SK-N-SH treated with all-trans-retinoic acid at 6 μM for 48 hours (cell line): ENCODE data around the gene ANGPTL3.

Source experiments
- ATAC-seq: fragments of 200-7000 bp; cut with Tn5 transposase; 3 replicates; pipeline ENCODE4 v1.9.1; 2020; ENCODE audit warnings: mild to moderate bottlenecking, moderate library complexity
- ARNTL ChIP-seq: fragments of 450-650 bp; formaldehyde crosslinking; IDR thresholded peaks from 2 replicates; pipeline ENCODE4 v1.5.0; 2020; ENCODE audit warnings: low read depth, mild to moderate bottlenecking, moderate library complexity, borderline replicate concordance
- CSDC2 ChIP-seq: fragments of 250-450 bp; sonication (Bioruptor Pico); IDR thresholded peaks from 2 replicates; pipeline ENCODE4 v1.5.0; 2020; ENCODE audit warnings: mild to moderate bottlenecking, moderate library complexity
- ESRRG ChIP-seq: fragments of 250-450 bp; sonication (Bioruptor Pico); IDR thresholded peaks from 2 replicates; pipeline ENCODE4 v1.6.1; 2021; ENCODE audit warnings: mild to moderate bottlenecking
- GLIS3 ChIP-seq: fragments of 250-450 bp; sonication (Bioruptor Pico); IDR thresholded peaks from 2 replicates; pipeline ENCODE4 v1.5.0; 2020; ENCODE audit warnings: mild to moderate bottlenecking, moderate library complexity
- ISL1 ChIP-seq: fragments of 250-450 bp; sonication (Bioruptor Pico); IDR thresholded peaks from 2 replicates; pipeline ENCODE4 v2.1.2; 2022; ENCODE audit warnings: mild to moderate bottlenecking, moderate library complexity
- OSR1 ChIP-seq: fragments of 250-450 bp; sonication (Bioruptor Pico); IDR thresholded peaks from 2 replicates; pipeline ENCODE4 v1.8.0; 2022; ENCODE audit warnings: moderate library complexity, mild to moderate bottlenecking, inconsistent platforms
- PPARA ChIP-seq: fragments of 250-450 bp; sonication (Bioruptor Pico); IDR thresholded peaks from 2 replicates; pipeline ENCODE4 v1.5.0; 2020; ENCODE audit warnings: mild to moderate bottlenecking, borderline replicate concordance
- SNAI2 ChIP-seq: fragments of 250-450 bp; sonication (Bioruptor Pico); IDR thresholded peaks from 2 replicates; pipeline ENCODE4 v1.5.0; 2020; ENCODE audit warnings: mild to moderate bottlenecking, moderate library complexity
- TCF4 ChIP-seq: fragments of 250-450 bp; sonication (Bioruptor Pico); IDR thresholded peaks from 2 replicates; pipeline ENCODE4 v1.8.0; 2021; ENCODE audit warnings: mild to moderate bottlenecking, moderate library complexity, borderline replicate concordance
- TOX ChIP-seq: fragments of 250-450 bp; sonication (Bioruptor Pico); IDR thresholded peaks from 2 replicates; pipeline ENCODE4 v1.8.0; 2021; ENCODE audit warnings: mild to moderate bottlenecking, moderate library complexity, borderline replicate concordance
- ZC3H10 ChIP-seq: fragments of 250-450 bp; sonication (Bioruptor Pico); IDR thresholded peaks from 2 replicates; pipeline ENCODE4 v1.5.1; 2021; ENCODE audit warnings: mild to moderate bottlenecking, moderate library complexity
- ZFP30 ChIP-seq: fragments of 450-650 bp; formaldehyde crosslinking; IDR thresholded peaks from 2 replicates; pipeline ENCODE4 v1.5.0; 2022; ENCODE audit warnings: mild to moderate bottlenecking, moderate library complexity
- ZNF70 ChIP-seq: fragments of 450-650 bp; formaldehyde crosslinking; IDR thresholded peaks from 2 replicates; pipeline ENCODE4 v1.5.0; 2020; ENCODE audit warnings: mild to moderate bottlenecking, moderate library complexity
- ZNF8 ChIP-seq: fragments of 450-650 bp; formaldehyde crosslinking; IDR thresholded peaks from 2 replicates; pipeline ENCODE4 v1.5.0; 2020; ENCODE audit warnings: mild to moderate bottlenecking, moderate library complexity
- TF ChIP-seq, protein P1 (sequence below): fragments of 250-450 bp; sonication (Bioruptor Pico); IDR thresholded peaks from 2 replicates; pipeline ENCODE4 v1.5.0; 2020; ENCODE audit warnings: mild to moderate bottlenecking, moderate library complexity
- TF ChIP-seq, protein P2 (sequence below): fragments of 250-450 bp; sonication (Bioruptor Pico); IDR thresholded peaks from 2 replicates; pipeline ENCODE4 v1.8.0; 2020; ENCODE audit warnings: mild to moderate bottlenecking, moderate library complexity, borderline replicate concordance
- TF ChIP-seq, protein P3 (sequence below): fragments of 250-450 bp; sonication (Bioruptor Pico); IDR thresholded peaks from 2 replicates; pipeline ENCODE4 v1.5.1; 2021; ENCODE audit warnings: mild to moderate bottlenecking, moderate library complexity
- TF ChIP-seq, protein P4 (sequence below): fragments of 250-450 bp; sonication (Bioruptor Pico); IDR thresholded peaks from 2 replicates; pipeline ENCODE4 v1.5.1; 2020; ENCODE audit warnings: low read depth, mild to moderate bottlenecking, moderate library complexity

ANGPTL3 gene

DNA sequence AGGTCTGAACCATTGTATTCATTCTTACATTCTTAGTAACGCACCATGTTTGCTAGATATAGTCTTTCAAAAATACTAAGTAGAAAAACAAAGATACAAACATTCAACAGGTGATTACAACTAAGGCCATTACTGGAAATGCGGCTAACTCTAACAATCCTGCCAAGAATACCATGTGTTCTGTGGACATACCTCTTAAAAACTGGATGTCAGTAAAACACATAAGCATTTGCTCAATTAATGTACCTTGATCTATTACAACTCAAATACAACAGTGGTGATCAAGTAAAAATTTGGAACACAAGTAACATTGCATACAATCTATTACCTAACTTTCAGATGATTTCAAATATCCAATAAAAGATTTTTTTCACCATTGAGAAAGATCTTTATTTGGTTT lies 15.4 kb downstream of the ANGPTL3 start:
- ATAC-seq: no peak
- TF ChIP-seq ZNF70 (no peak), ESRRG (CRISPR knock-in tag) (no peak), ISL1 (CRISPR knock-in tag) (no peak), ARNTL (no peak), CSDC2 (CRISPR knock-in tag) (no peak), OSR1 (CRISPR knock-in tag) (no peak)
- TF ChIP-seq, protein P1, sequence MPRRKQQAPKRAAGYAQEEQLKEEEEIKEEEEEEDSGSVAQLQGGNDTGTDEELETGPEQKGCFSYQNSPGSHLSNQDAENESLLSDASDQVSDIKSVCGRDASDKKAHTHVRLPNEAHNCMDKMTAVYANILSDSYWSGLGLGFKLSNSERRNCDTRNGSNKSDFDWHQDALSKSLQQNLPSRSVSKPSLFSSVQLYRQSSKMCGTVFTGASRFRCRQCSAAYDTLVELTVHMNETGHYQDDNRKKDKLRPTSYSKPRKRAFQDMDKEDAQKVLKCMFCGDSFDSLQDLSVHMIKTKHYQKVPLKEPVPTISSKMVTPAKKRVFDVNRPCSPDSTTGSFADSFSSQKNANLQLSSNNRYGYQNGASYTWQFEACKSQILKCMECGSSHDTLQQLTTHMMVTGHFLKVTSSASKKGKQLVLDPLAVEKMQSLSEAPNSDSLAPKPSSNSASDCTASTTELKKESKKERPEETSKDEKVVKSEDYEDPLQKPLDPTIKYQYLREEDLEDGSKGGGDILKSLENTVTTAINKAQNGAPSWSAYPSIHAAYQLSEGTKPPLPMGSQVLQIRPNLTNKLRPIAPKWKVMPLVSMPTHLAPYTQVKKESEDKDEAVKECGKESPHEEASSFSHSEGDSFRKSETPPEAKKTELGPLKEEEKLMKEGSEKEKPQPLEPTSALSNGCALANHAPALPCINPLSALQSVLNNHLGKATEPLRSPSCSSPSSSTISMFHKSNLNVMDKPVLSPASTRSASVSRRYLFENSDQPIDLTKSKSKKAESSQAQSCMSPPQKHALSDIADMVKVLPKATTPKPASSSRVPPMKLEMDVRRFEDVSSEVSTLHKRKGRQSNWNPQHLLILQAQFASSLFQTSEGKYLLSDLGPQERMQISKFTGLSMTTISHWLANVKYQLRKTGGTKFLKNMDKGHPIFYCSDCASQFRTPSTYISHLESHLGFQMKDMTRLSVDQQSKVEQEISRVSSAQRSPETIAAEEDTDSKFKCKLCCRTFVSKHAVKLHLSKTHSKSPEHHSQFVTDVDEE (CRISPR knock-in tag): no peak
- TF ChIP-seq, protein P2, sequence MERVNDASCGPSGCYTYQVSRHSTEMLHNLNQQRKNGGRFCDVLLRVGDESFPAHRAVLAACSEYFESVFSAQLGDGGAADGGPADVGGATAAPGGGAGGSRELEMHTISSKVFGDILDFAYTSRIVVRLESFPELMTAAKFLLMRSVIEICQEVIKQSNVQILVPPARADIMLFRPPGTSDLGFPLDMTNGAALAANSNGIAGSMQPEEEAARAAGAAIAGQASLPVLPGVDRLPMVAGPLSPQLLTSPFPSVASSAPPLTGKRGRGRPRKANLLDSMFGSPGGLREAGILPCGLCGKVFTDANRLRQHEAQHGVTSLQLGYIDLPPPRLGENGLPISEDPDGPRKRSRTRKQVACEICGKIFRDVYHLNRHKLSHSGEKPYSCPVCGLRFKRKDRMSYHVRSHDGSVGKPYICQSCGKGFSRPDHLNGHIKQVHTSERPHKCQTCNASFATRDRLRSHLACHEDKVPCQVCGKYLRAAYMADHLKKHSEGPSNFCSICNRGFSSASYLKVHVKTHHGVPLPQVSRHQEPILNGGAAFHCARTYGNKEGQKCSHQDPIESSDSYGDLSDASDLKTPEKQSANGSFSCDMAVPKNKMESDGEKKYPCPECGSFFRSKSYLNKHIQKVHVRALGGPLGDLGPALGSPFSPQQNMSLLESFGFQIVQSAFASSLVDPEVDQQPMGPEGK (CRISPR knock-in tag): no peak
- TF ChIP-seq, all 23 proteins: peak for 0

DNA sequence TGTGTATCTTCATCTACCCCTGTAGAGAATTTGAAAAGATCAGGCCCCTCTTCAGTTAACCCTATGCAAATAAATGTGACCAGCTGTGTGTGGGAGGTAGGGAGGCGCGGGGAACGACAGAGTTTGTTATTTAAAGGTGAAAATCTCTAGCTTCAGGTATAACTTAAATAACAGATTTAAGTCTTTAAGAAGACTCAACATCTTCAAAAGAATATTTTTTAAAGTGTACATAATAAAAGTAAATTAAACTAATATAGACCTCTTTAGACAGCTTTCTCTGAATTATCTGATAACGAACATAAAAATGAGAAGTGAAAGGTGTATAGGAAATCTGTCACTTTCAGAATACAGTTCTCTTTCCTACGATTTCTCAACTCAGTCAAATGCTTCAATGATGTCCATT lies 16.0 kb downstream of the ANGPTL3 start:
- ATAC-seq: no peak

More for the DNA sequence above, 16.0 kb downstream of the ANGPTL3 start:
- TF ChIP-seq ESRRG (CRISPR knock-in tag): no peak
- no peak for TF ChIP-seq SNAI2 (CRISPR knock-in tag)
- no peak for TF ChIP-seq TCF4
- TF ChIP-seq, protein P3, sequence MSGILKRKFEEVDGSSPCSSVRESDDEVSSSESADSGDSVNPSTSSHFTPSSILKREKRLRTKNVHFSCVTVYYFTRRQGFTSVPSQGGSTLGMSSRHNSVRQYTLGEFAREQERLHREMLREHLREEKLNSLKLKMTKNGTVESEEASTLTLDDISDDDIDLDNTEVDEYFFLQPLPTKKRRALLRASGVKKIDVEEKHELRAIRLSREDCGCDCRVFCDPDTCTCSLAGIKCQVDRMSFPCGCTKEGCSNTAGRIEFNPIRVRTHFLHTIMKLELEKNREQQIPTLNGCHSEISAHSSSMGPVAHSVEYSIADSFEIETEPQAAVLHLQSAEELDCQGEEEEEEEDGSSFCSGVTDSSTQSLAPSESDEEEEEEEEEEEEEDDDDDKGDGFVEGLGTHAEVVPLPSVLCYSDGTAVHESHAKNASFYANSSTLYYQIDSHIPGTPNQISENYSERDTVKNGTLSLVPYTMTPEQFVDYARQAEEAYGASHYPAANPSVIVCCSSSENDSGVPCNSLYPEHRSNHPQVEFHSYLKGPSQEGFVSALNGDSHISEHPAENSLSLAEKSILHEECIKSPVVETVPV: no peak
- TF ChIP-seq TOX (CRISPR knock-in tag): no peak
- TF ChIP-seq, protein P4, sequence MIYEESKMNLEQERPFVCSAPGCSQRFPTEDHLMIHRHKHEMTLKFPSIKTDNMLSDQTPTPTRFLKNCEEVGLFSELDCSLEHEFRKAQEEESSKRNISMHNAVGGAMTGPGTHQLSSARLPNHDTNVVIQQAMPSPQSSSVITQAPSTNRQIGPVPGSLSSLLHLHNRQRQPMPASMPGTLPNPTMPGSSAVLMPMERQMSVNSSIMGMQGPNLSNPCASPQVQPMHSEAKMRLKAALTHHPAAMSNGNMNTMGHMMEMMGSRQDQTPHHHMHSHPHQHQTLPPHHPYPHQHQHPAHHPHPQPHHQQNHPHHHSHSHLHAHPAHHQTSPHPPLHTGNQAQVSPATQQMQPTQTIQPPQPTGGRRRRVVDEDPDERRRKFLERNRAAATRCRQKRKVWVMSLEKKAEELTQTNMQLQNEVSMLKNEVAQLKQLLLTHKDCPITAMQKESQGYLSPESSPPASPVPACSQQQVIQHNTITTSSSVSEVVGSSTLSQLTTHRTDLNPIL (CRISPR knock-in tag): no peak
- TF ChIP-seq, protein P2 (CRISPR knock-in tag): no peak
- no peak for TF ChIP-seq ISL1 (CRISPR knock-in tag)
- TF ChIP-seq PPARA (CRISPR knock-in tag): no peak
- no peak for TF ChIP-seq GLIS3 (CRISPR knock-in tag)
- TF ChIP-seq, protein P1 (CRISPR knock-in tag): no peak
- no peak for TF ChIP-seq ZFP30 (CRISPR knock-in tag)
- TF ChIP-seq ZC3H10 (CRISPR knock-in tag): no peak
- no peak for TF ChIP-seq OSR1 (CRISPR knock-in tag)
- no peak for TF ChIP-seq ZNF8 (CRISPR knock-in tag)
- TF ChIP-seq, all 23 proteins: peak for 0
